OCI-LY1 (cell line): ENCODE results near the gene JPH2.

Experiments used
- H2AFZ ChIP-seq: fragments of 200-600 bp; sonication (generic), shearing (Covaris generic); 2 replicates; pipeline ENCODE4 v1.6.0; 2014; ENCODE audit warnings: antibody characterized with exemption, mild to moderate bottlenecking, low read length
- H3F3A ChIP-seq: fragments of 200-600 bp; sonication (generic), shearing (Covaris generic); 2 replicates; pipeline ENCODE4 v1.6.0; 2014; ENCODE audit warnings: mild to moderate bottlenecking, antibody characterized with exemption, low read length, moderate library complexity; ENCODE audit not compliant: insufficient read depth
- H3K27ac ChIP-seq: fragments of 200-600 bp; sonication (generic); 2 replicates; pipeline ENCODE4 v1.5.1; 2014; ENCODE audit warnings: low read length, mixed run types, mild to moderate bottlenecking, low read depth; ENCODE audit not compliant: poor library complexity, severe bottlenecking
- H3K27me3 ChIP-seq: fragments of 200-600 bp; sonication (generic); 2 replicates; pipeline ENCODE4 v1.6.0; 2014; ENCODE audit warnings: antibody characterized with exemption, mild to moderate bottlenecking, low read length, moderate library complexity; ENCODE audit not compliant: insufficient read depth
- H3K36me3 ChIP-seq: fragments of 200-600 bp; sonication (generic); 2 replicates; pipeline ENCODE4 v1.6.1; 2014; ENCODE audit warnings: mild to moderate bottlenecking, antibody characterized with exemption, low read length, moderate library complexity, mixed read lengths; ENCODE audit not compliant: insufficient read depth
- H3K4me1 ChIP-seq: fragments of 200-600 bp; sonication (generic); 2 replicates; pipeline ENCODE4 v1.5.1; 2014; ENCODE audit warnings: mild to moderate bottlenecking, low read length, moderate library complexity; ENCODE audit not compliant: insufficient read depth, severe bottlenecking
- H3K4me2 ChIP-seq: fragments of 200-600 bp; sonication (generic), shearing (Covaris generic); 2 replicates; pipeline ENCODE4 v1.6.1; 2014; ENCODE audit warnings: low read length
- H3K4me3 ChIP-seq: fragments of 200-600 bp; sonication (generic); 2 replicates; pipeline ENCODE4 v1.5.1; 2014; ENCODE audit warnings: low read length, low read depth, mild to moderate bottlenecking, mixed read lengths; ENCODE audit not compliant: poor library complexity, severe bottlenecking
- H3K79me2 ChIP-seq: fragments of 200-600 bp; shearing (Covaris generic); 2 replicates; pipeline ENCODE4 v1.6.1; 2016; ENCODE audit warnings: mixed run types, low read length, mixed read lengths; ENCODE audit not compliant: insufficient read depth
- H3K9ac ChIP-seq: fragments of 200-600 bp; sonication (generic), shearing (Covaris generic); 2 replicates; pipeline ENCODE4 v1.6.1; 2014; ENCODE audit warnings: mild to moderate bottlenecking, low read length, mixed read lengths
- H3K9me2 ChIP-seq: fragments of 200-600 bp; sonication (generic), shearing (Covaris generic); 2 replicates; pipeline ENCODE4 v1.6.1; 2014; ENCODE audit warnings: low read depth, mild to moderate bottlenecking, low read length, mixed read lengths
- H3K9me3 ChIP-seq: fragments of 200-600 bp; shearing (Covaris generic); 2 replicates; pipeline ENCODE4 v1.6.1; 2014; ENCODE audit warnings: low read length, mixed read lengths
- H4K20me1 ChIP-seq: fragments of 200-600 bp; sonication (generic), shearing (Covaris generic); 2 replicates; pipeline ENCODE4 v1.6.0; 2016; ENCODE audit warnings: mild to moderate bottlenecking, low read length; ENCODE audit not compliant: insufficient read depth
- EZH2 ChIP-seq: fragments of 200-600 bp; sonication (generic), shearing (Covaris generic); IDR thresholded peaks from 2 replicates; pipeline ENCODE4 v1.8.0; 2017; ENCODE audit warnings: borderline replicate concordance, mixed run types, mild to moderate bottlenecking, antibody characterized with exemption, low read length, moderate library complexity, mixed read lengths
- TF ChIP-seq, protein P1 (sequence below): fragments of 200-600 bp; sonication (generic), shearing (Covaris generic); IDR thresholded peaks from 2 replicates; pipeline ENCODE4 v1.5.1; 2017; ENCODE audit warnings: mild to moderate bottlenecking, antibody characterized with exemption, low read length, moderate library complexity, mixed read lengths

Gene JPH2

DNA sequence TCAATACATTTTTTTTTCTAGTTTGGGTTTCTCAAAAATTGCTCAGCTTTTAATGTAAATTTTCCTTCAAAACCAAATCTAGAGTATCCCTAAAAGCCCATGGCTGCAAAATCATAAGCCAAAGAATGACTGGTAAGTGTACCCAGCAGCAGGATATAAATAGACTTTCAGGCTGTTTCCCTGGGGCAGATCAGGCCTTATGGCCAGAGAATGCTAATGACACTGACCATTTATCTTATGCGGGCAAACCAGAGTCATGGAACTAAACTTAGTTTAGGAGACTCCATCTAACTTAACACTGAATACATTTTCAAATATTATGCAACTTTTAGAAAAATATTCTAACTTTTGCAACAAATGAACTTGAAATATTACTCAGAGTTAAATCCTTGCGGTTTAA, 16.2 kb upstream of the JPH2 start:
- Histone ChIP-seq H4K20me1 (0 out of 2 replicates have a peak, but pooled peaks cover 5% of the 10 kb centered on the region), H3K9me3 (no peaks in the 10 kb centered on the region)
- TF ChIP-seq EZH2 = no peak
- TF ChIP-seq, protein P1, sequence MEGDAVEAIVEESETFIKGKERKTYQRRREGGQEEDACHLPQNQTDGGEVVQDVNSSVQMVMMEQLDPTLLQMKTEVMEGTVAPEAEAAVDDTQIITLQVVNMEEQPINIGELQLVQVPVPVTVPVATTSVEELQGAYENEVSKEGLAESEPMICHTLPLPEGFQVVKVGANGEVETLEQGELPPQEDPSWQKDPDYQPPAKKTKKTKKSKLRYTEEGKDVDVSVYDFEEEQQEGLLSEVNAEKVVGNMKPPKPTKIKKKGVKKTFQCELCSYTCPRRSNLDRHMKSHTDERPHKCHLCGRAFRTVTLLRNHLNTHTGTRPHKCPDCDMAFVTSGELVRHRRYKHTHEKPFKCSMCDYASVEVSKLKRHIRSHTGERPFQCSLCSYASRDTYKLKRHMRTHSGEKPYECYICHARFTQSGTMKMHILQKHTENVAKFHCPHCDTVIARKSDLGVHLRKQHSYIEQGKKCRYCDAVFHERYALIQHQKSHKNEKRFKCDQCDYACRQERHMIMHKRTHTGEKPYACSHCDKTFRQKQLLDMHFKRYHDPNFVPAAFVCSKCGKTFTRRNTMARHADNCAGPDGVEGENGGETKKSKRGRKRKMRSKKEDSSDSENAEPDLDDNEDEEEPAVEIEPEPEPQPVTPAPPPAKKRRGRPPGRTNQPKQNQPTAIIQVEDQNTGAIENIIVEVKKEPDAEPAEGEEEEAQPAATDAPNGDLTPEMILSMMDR = no peak

DNA sequence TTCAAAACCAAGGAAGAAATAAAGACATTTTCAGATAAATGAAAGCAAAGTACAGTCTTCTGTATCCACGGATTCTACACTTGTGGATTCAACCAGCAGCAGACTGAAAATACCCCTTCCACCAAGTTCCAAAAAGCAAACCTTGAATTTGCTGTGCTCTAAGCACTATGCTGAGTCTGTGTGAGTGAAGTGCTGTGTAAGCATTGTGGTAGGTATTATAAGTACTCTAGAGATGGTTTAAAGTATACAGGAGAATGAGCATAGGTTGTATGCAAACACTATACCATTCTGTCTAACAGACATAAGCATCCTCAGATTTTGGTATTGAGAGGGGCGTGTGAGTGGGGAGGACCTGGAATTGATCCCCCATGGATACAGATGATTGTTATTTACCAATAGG, 14.0 kb upstream of the JPH2 start:
- Histone ChIP-seq H3K79me2 (no peaks in the 10 kb centered on the region), H3F3A (no peaks in the 10 kb centered on the region)

More for the DNA sequence above, 16.2 kb upstream of the JPH2 start:
- H3K4me1 ChIP-seq = peaks cover 10% of the 10 kb centered on the region
- H3K4me2 ChIP-seq = no peak overlapping the region
- no peaks in the 10 kb centered on the region for H3K27me3 ChIP-seq
- no peak overlapping the region for H2AFZ ChIP-seq
- H3K36me3 ChIP-seq = peaks cover 68% of the 10 kb centered on the region
- H3K79me2 ChIP-seq = peaks cover 12% of the 10 kb centered on the region
- H3K9me2 ChIP-seq = no peaks in the 10 kb centered on the region
- no peak overlapping the region for H3K27ac ChIP-seq
- no peak overlapping the region for H3K4me3 ChIP-seq
- H3F3A ChIP-seq = no peaks in the 10 kb centered on the region
- H3K9ac ChIP-seq = no peak overlapping the region

DNA sequence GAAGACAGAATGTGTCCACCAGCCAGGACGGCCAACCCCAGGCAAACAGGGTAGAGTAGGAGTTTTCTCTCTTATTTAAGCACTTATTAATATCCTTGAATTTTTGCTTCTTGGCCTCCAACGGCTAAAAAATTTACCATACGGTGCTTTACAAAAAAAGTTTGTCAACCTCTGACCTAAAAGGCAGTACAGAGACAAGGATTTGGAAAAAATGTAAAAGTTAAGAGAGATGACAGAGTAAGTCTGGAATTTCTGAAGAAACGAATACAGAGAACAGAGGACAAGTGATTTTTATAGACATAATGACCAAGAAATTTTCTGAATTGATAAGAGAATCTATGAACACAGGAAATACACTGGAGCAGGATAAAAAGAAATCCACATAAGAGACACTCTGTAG, 13.4 kb upstream of the JPH2 start:
- no peak overlapping the region for H3K27ac ChIP-seq
- no peaks in the 10 kb centered on the region for H3K9me3 ChIP-seq
- H3K79me2 ChIP-seq = no peaks in the 10 kb centered on the region
- no peak overlapping the region for H2AFZ ChIP-seq
- H3K9ac ChIP-seq = no peak overlapping the region
- TF ChIP-seq EZH2 = no peak
- TF ChIP-seq, protein P1 = no peak
- H3K4me2 ChIP-seq = no peak overlapping the region
- H3F3A ChIP-seq = no peaks in the 10 kb centered on the region
- H4K20me1 ChIP-seq = 0 out of 2 replicates have a peak, but pooled peaks cover 2% of the 10 kb centered on the region
- H3K27me3 ChIP-seq = no peaks in the 10 kb centered on the region
- peaks cover 85% of the 10 kb centered on the region for H3K36me3 ChIP-seq
- no peaks in the 10 kb centered on the region for H3K9me2 ChIP-seq
- H3K4me1 ChIP-seq = no peaks in the 10 kb centered on the region
- no peak overlapping the region for H3K4me3 ChIP-seq

More for the DNA sequence above, 14.0 kb upstream of the JPH2 start:
- H3K9me2 ChIP-seq = no peaks in the 10 kb centered on the region
- H2AFZ ChIP-seq = no peak overlapping the region
- H3K4me3 ChIP-seq = no peak overlapping the region
- H3K4me1 ChIP-seq = no peaks in the 10 kb centered on the region
- no peaks in the 10 kb centered on the region for H3K27me3 ChIP-seq
- 0 out of 2 replicates have a peak, but pooled peaks cover 2% of the 10 kb centered on the region for H4K20me1 ChIP-seq
- no peak overlapping the region for H3K27ac ChIP-seq
- H3K36me3 ChIP-seq = peaks cover 83% of the 10 kb centered on the region
- no peak overlapping the region for H3K4me2 ChIP-seq
- TF ChIP-seq EZH2 = no peak
- TF ChIP-seq, protein P1 = no peak
- H3K9me3 ChIP-seq = no peaks in the 10 kb centered on the region
- no peak overlapping the region for H3K9ac ChIP-seq
